CD4-positive, alpha-beta T cell (primary cell): ENCODE data around the gene SMYD3. TPM values are rescaled to one million over a fixed set of nuclear protein-coding genes. Genes with fewer than 3 reads are reported as not detected.

Experiments
- ATAC-seq: fragments of 200-7000 bp; cut with Tn5 transposase; one replicate; pipeline ENCODE4 v1.10.0; 2022; ENCODE audit warnings: mild to moderate bottlenecking; ENCODE audit not compliant: poor library complexity
- CTCF ChIA-PET: fragments of 350-600 bp; sonication (Branson Sonifier 250); formaldehyde crosslinking; loops from one replicate; lab custom pipeline; 2021; ENCODE audit warnings: antibody characterized with exemption, inconsistent platforms; lab: Charles Lee
- POLR2A ChIA-PET: fragments of 350-600 bp; sonication (Branson Sonifier 250); formaldehyde crosslinking; loops from one replicate; lab custom pipeline; 2021; ENCODE audit warnings: antibody characterized with exemption, inconsistent platforms; lab: Charles Lee
- DNase-seq, 14 experiments: peaks; one replicate each; pipeline ENCODE4 v3.0.0-alpha.2; 2013 to 2020; ENCODE audit warnings: mixed read lengths in 2 of 14
- H3K27ac ChIP-seq, 2 donors: one replicate each; pipeline versions ENCODE4 v1.5.1 to v1.7.0; 2013; ENCODE audit warnings: low read length in 2 of 2, low read depth in 1 of 2, mild to moderate bottlenecking in 1 of 2
- H3K27me3 ChIP-seq, 2 experiments: 1 replicate in 1 of 2; 2 replicates in 1 of 2; pipeline versions ENCODE4 v1.6.1 to v1.7.0; 2013; ENCODE audit warnings: low read length in 2 of 2, control low read depth in 1 of 2, mild to moderate bottlenecking in 1 of 2, moderate library complexity in 1 of 2; ENCODE audit not compliant: insufficient read depth in 2 of 2, control insufficient read depth in 1 of 2
- H3K36me3 ChIP-seq: one replicate; pipeline ENCODE4 v1.6.1; 2013; ENCODE audit warnings: low read length, control low read depth; ENCODE audit not compliant: insufficient read depth
- H3K4me1 ChIP-seq: one replicate; pipeline ENCODE4 v1.6.1; 2013; ENCODE audit warnings: low read length, control low read depth; ENCODE audit not compliant: insufficient read depth
- H3K4me3 ChIP-seq: one replicate; pipeline ENCODE4 v1.5.1; 2013; ENCODE audit warnings: mild to moderate bottlenecking, low read length, moderate library complexity
- H3K9me3 ChIP-seq, 2 experiments: 1 replicate in 1 of 2; 2 replicates in 1 of 2; pipeline versions ENCODE4 v1.6.1 to v1.7.0; 2013; ENCODE audit warnings: low read length in 2 of 2, mild to moderate bottlenecking in 2 of 2, control low read depth in 1 of 2, moderate library complexity in 1 of 2; ENCODE audit not compliant: control insufficient read depth in 1 of 2, insufficient read depth in 1 of 2
- H3K27ac Mint-ChIP-seq: one replicate; pipeline ENCODE4 v1.8.0; 2020; ENCODE audit warnings: mixed read lengths
- H3K27me3 Mint-ChIP-seq: one replicate; pipeline ENCODE4 v1.8.0; 2021; ENCODE audit warnings: mixed read lengths
- H3K36me3 Mint-ChIP-seq: one replicate; pipeline ENCODE4 v1.8.0; 2021; ENCODE audit warnings: low read depth, mixed read lengths
- H3K4me1 Mint-ChIP-seq: one replicate; pipeline ENCODE4 v1.8.0; 2021; ENCODE audit warnings: low read depth, mixed read lengths
- H3K4me3 Mint-ChIP-seq: one replicate; pipeline ENCODE4 v1.8.0; 2020; ENCODE audit warnings: mild to moderate bottlenecking, mixed read lengths
- H3K9me3 Mint-ChIP-seq: one replicate; pipeline ENCODE4 v1.8.0; 2020; ENCODE audit warnings: mixed read lengths
- intact Hi-C, 2 experiments: fragments of 100-400 bp; cut with DNase I in 1 of 2; cut with micrococcal nuclease in 1 of 2; formaldehyde crosslinking; loops; one replicate each; pipeline versions ENCODE4 v1.15.1 to v1.9.0; 2023 to 2025; cut with DNase I, micrococcal nuclease
- total RNA-seq, 174 experiments: library from RNA in 2 of 174; stranded (reverse) in 2 of 174; gene quantifications; one replicate each; pipeline ENCODE4 v1.2.3 and lab custom pipeline; 2021 to 2026
- TF ChIP-seq, protein P1 (sequence below): fragments of 200-600 bp; IDR thresholded peaks from one replicate; pipeline ENCODE4 v1.8.0; 2022; ENCODE audit warnings: antibody characterized with exemption, mild to moderate bottlenecking

The SMYD3 gene
- total RNA-seq, 2 experiments from 2014 or later = 18.8 to 19.6 TPM

DNA sequence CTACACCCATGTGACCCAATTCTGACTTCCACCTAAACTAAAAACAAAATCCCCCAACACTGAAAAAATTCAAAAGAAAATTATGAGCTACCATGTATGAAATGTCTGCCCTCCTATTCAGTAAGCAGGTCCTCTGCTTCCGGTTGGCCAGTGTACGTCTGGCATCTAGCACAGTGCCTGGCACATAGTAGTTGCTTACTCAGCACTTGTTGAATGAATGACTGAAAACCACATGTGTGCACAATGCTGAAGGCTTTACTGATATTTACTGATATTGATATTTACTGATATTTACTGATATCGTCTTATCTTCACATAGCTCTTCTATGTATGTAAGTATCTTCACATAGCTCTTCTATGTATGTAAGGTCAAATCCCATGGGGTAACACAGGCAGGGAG, 642.2 kb downstream of the SMYD3 start:
- no peak for DNase-seq
- Histone ChIP-seq H3K36me3 (peaks cover 3% of the 10 kb centered on the region), H3K4me3 (no peak overlapping the region), H3K27me3 (no peaks in the 10 kb centered on the region), H3K27ac (no peak overlapping the region), H3K4me1 (no peaks in the 10 kb centered on the region), H3K9me3 (no peaks in the 10 kb centered on the region)
- ATAC-seq = no peak
- H3K4me1 Mint-ChIP-seq = no peaks in the 10 kb centered on the region
- no peak overlapping the region for H3K4me3 Mint-ChIP-seq
- H3K36me3 Mint-ChIP-seq = peaks cover 51% of the 10 kb centered on the region
- no peaks in the 10 kb centered on the region for H3K27me3 Mint-ChIP-seq
- CTCF ChIA-PET = no interaction called here
- POLR2A ChIA-PET = no interaction called here
- H3K9me3 Mint-ChIP-seq = no peaks in the 10 kb centered on the region
- TF ChIP-seq, protein P1, sequence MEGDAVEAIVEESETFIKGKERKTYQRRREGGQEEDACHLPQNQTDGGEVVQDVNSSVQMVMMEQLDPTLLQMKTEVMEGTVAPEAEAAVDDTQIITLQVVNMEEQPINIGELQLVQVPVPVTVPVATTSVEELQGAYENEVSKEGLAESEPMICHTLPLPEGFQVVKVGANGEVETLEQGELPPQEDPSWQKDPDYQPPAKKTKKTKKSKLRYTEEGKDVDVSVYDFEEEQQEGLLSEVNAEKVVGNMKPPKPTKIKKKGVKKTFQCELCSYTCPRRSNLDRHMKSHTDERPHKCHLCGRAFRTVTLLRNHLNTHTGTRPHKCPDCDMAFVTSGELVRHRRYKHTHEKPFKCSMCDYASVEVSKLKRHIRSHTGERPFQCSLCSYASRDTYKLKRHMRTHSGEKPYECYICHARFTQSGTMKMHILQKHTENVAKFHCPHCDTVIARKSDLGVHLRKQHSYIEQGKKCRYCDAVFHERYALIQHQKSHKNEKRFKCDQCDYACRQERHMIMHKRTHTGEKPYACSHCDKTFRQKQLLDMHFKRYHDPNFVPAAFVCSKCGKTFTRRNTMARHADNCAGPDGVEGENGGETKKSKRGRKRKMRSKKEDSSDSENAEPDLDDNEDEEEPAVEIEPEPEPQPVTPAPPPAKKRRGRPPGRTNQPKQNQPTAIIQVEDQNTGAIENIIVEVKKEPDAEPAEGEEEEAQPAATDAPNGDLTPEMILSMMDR = no peak
- H3K27ac Mint-ChIP-seq = no peak overlapping the region
- intact Hi-C loops = no loop called here

DNA sequence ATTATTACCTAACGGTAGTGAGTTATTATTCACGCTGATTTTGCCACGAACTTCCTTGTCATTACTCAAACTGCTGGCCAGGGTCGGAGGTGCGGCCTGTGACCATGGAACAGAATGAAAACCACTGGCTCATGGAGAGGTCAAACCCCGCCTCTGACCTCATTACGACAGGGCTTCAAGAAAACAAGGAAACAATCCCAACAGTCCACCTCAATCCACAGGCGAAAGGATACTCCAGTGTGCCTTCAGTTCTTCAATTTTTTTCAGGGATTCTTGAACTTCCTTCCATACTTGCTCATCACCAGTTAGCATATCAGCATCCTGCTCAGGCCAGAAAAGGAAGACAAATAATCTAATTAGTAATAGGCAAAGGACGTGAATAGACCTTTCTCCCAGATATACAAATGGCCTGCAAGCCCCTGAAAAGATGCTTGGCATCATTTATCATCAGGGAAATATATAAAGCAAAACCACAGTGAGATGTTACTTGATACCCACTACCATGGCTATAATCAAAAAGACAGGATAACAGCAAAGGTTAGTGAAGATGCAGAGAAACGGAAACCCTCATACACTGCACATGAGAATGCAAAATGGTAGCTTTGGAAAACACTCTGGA, 643.4 kb downstream of the SMYD3 start:
- Histone ChIP-seq H3K4me1 (no peaks in the 10 kb centered on the region), H3K27me3 (no peaks in the 10 kb centered on the region), H3K36me3 (peaks cover 3% of the 10 kb centered on the region), H3K4me3 (no peak overlapping the region), H3K27ac (no peak overlapping the region), H3K9me3 (no peaks in the 10 kb centered on the region)
- Mint-ChIP-seq H3K4me1 (no peaks in the 10 kb centered on the region), H3K27me3 (no peaks in the 10 kb centered on the region), H3K4me3 (no peak overlapping the region), H3K36me3 (peaks cover 59% of the 10 kb centered on the region), H3K9me3 (no peaks in the 10 kb centered on the region), H3K27ac (no peak overlapping the region)
- intact Hi-C loops = no loop called here
- ChIA-PET POLR2A (no interaction called here), CTCF (no interaction called here)
- TF ChIP-seq, protein P1 = no peak
- ATAC-seq = no peak
- no peak for DNase-seq

DNA sequence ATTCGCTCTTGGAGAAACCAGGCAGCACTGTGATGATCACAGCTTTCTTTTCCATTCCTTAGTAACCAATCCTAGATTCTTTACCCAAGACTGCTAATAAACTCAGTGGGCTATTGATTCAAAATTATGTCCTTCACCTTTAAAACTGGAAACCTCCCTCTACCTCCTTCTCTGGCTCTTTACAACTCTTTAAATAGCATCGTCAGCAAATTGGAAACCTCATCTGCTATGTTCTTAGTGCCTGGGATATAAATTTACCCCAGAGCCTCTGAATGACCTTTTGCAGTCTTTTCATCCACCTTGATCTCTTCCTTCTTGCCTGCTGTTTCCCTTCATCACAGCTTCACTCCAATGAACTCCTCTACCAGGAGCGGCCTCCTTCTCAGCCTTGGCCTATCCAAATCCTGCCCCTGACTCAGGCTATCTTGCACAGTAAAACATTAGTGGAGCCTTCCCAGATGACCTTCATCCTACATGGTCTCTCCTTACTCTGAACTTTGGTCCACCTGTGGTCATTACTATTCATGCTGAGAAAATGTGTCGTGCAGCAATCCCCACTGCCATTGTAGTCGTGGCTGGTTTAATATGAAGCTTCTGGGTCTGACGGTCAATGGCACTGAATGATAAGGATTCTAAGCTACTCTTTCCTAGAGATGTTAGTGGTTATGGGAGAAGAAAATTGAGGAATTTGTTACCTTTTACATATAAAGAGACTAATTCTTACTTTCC, 644.1 kb downstream of the SMYD3 start:
- ChIA-PET POLR2A (no interaction called here), CTCF (no interaction called here)
- Mint-ChIP-seq H3K36me3 (peaks cover 66% of the 10 kb centered on the region), H3K27ac (no peak overlapping the region), H3K4me1 (no peaks in the 10 kb centered on the region), H3K9me3 (no peaks in the 10 kb centered on the region), H3K27me3 (no peaks in the 10 kb centered on the region), H3K4me3 (no peak overlapping the region)
- Histone ChIP-seq H3K36me3 (peaks cover 3% of the 10 kb centered on the region), H3K9me3 (no peaks in the 10 kb centered on the region), H3K27me3 (no peaks in the 10 kb centered on the region), H3K4me1 (no peaks in the 10 kb centered on the region), H3K27ac (no peak overlapping the region), H3K4me3 (no peak overlapping the region)
- no peak for DNase-seq
- TF ChIP-seq, protein P1 = no peak
- ATAC-seq = no peak
- intact Hi-C loops = no loop called here
